GM19035 (cell line): ENCODE measurements around the gene GPR160.
"Not testable (repeated sequence)": the region's sequence is repeated elsewhere in the genome, so short reads cannot be mapped to it uniquely, and the experiment has no call there.

Experiments
- ATAC-seq: cut with Tn5 transposase; IDR thresholded peaks from one replicate; pipeline ENCODE4 v1.9.1; 2021; ENCODE audit not compliant: unreplicated experiment

Gene GPR160, protein sequence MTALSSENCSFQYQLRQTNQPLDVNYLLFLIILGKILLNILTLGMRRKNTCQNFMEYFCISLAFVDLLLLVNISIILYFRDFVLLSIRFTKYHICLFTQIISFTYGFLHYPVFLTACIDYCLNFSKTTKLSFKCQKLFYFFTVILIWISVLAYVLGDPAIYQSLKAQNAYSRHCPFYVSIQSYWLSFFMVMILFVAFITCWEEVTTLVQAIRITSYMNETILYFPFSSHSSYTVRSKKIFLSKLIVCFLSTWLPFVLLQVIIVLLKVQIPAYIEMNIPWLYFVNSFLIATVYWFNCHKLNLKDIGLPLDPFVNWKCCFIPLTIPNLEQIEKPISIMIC

GRCh38 chr3:170037463-170038433, at the start of gene GPR160:
TSS of gene GPR160 (plus strand) at chr3:170037995. CDS start at chr3:170083973, 45,978 bp downstream.
- peak; percentile 84 for ATAC-seq

- ATAC-seq, result no peak
These were observed 47.4 kb upstream of the GPR160 start for GRCh38 chr3:169990431-169990830.

DNA sequence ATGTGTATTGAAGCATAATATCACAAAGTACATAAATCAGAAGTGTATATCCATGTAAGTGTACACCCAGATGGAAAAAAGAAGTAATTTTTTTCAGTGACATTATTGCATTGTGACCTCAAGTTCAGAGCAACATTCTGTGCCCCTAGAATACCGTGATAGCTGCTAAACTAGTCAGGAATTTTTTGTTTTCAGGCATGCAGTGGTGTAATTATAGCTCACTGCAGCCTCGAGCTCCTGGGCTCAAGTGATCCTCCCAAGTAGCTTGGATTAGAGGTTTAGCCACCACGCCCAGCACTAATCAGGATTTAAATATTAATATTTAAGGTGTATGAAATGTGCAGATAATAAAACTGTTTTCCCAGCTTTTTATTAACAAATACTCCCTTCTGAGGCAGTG, 45.6 kb upstream of the GPR160 start:
- ATAC-seq, result no peak

- no peak for ATAC-seq
These were observed 45.0 kb upstream of the GPR160 start for GRCh38 chr3:169992781-169993180.

GRCh38 chr3:169993761-169994160, 44.0 kb upstream of the GPR160 start:
- ATAC-seq, result no peak

- no peak for ATAC-seq
These were observed 41.7 kb upstream of the GPR160 start for GRCh38 chr3:169996063-169996462.

- ATAC-seq, result peak; percentile 22
These were observed 39.1 kb upstream of the GPR160 start for GRCh38 chr3:169998668-169999131.

- peak; percentile 96 for ATAC-seq
These were observed 38.4 kb upstream of the GPR160 start for GRCh38 chr3:169999433-169999832.

DNA sequence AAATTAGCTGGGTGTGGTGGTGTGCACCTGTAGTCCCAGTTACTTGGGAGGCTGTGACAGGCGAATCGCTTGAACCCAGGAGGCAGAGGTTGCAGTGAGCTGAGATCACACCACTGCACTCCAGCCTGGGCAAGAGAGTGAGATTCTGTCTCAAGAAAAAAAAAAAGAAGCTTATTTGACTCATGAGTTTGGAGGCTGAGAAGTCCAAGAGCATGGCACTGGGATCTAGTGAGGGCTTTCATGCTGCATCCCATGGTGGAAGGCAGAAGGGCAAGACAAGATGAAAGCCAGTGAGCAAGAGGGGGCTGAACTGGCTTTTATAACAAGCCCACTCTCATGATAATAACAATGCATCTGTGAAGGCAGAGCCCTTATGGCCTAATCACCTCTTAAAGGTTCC, 37.7 kb upstream of the GPR160 start:
- ATAC-seq, result no peak

DNA sequence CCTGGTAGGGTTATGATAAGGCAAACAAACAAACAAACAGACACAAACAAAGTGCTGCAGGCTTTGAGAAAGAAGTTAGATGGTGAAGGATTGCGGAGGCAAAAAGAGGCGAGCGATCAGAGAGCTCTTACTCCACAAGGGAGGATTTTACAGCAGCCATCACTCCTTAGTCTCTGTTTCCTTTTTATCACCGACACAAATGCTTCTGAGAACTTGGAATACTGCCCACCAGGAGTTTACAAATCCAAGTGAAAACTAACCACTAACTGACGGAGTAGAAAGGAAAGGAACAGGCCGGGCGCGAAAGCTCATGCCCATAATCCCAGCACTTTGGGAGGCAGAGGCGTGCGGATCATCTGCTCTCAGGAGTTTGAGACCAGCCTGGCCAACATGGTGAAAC, 35.6 kb upstream of the GPR160 start:
- no peak for ATAC-seq

DNA sequence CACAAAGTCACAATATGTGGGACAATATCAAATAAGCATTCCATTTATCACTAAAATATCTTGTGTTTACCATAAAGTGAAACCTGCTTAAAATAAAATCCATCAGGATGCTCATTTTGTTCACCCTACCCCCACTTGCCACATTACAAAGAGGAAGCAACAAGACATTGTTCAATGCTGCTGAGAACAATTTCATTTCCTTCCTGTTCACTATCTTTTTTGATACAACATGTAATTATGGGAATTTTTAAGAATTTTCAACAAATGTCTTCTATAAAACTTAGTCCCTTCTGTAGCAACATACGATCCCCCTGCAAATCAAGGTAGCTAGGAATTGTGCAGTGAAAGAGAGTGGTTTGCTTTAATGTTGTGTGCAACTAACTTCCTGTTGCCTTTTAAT, 34.9 kb upstream of the GPR160 start:
- no peak for ATAC-seq

- no peak for ATAC-seq
These were observed 33.9 kb upstream of the GPR160 start for GRCh38 chr3:170003881-170004356.

- ATAC-seq, result peak; percentile 90
These were observed 30.6 kb upstream of the GPR160 start for GRCh38 chr3:170007031-170007663.

GRCh38 chr3:170010498-170010897, 27.3 kb upstream of the GPR160 start:
- no peak for ATAC-seq

DNA sequence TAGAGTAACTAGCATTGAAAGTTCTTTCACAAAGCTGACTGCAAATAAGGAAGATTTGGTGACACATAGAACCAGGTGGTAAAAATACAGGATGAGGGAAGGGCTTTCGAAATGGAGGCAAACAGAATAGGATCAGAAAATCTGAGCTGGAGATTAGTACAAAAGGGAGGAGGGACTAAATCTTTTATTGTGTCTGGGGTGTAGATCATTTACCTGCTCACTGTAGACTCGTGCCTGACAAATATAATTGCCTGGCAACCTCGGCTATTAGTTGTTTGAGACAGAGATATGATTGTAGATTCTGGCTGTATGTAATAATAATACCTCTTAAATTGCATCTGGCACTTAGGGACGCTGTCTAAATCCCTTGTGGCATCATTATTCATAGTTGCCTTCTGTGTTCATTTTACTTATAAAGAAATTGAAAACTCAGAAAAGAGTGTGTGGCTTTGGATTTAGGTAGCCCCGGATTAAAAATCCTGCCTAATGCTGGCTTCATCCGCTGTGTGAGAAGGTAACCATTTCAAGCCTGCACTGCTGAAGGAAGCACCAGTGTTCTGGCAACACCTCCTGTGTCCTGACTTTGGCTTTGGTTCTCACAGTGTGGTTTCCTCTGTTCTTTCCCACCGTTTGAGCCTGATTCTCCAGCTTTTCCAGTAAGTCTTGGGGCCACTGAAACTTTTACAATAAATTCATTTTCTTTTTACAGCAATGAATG, 25.0 kb upstream of the GPR160 start:
- no peak for ATAC-seq

GRCh38 chr3:170016057-170016456, 21.7 kb upstream of the GPR160 start:
- ATAC-seq, result no peak

- not testable (repeated sequence) for ATAC-seq
These were observed 18.5 kb upstream of the GPR160 start for GRCh38 chr3:170019306-170019705.

DNA sequence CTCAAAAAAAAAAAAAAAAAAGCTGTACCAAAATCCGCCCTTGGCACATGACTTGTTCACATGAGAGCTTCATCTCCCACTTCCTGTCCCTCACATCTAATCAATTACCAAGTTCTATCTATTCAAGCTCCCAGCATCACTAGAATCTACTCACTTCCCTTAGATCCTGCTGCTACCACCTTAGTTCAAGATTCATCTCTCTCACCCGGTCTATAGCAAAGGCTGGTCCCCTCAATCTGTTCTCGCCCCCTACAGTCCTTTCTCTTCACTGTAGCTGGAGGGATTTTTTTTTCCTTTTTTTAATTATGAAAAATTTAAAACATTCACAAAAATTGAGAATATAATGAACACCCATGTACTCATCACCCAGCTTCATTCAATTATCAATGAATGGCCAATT, 16.7 kb upstream of the GPR160 start:
- no peak for ATAC-seq

GRCh38 chr3:170022336-170022735, 15.5 kb upstream of the GPR160 start:
- ATAC-seq, result no peak

DNA sequence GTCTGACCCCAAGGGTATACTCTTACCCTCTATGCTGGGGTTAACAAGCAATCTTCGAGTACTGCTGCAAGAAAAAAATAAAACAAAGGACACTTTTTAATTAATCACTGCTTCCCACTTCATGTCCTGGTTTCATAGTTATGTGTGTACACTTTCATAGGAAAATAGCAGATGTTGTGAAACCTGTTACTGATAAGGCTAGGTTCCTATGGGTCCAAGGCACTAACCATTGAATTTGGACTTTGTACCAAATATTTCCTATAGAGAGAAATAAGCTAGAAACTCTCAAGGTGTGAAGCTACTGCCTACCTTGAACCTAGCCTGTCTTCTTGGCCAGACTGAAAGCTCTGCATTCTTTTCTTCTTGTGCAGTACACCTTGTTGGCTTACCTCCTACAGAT, 14.6 kb upstream of the GPR160 start:
- no peak for ATAC-seq

GRCh38 chr3:170024581-170024980, 13.2 kb upstream of the GPR160 start:
- ATAC-seq, result no peak
